NCI-H1417 (cell line): ENCODE results near the gene SPATA13.

Experiments used
- DNase-seq, 3 experiments: peaks; one replicate each; lab custom pipeline; 2025; lab: John Stamatoyannopoulos, UW

SPATA13 gene

DNA sequence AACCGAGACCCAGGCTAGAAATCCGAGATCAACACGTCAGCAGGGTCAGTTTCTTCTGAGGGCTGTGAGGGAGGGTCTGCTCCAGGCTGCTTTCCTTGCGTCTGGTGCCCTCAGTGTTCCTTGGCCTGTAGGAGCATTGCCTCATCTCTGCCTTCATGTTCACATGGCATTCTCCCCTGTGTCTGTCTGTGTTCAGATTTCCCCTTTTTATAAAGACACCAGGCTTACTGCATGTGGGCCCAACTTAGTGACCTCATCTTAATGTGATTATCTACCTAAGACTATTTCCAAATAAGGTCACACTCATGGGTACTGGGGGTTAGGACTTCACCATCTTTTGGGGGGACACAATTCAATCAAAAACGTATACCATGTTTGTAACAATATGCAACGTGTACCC is 91.6 kb downstream of the SPATA13 start:
- no peak for DNase-seq

DNA sequence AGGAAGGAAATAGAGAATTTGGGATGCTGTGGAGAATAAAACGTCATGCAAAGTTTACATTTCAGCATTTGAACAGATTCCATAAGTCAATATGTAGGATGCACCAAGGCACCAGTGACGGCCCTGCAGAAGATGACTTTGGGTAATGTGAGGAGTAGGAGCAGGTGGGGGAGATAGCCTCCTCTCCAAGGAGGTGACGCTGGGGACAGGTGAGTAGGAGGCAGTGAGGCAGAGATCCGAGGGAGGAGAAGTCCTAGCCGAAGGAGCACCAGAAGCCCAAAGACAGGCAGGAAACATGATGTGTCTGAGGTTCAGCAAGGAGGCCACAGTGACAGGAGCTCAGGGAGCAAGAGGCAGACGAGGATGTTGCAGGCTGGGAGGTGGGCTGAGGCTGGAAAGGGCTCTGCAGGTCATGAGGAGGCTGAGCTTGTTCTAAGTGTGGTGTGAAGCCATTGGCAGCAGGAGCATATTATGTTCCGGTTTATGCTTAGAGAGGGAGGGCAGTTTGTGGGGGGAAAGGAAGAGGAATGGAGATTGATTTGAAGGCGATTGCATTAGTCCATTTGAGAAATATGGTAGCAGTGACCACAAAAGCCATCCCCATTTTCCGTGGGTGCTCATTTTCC is 93.1 kb downstream of the SPATA13 start:
- DNase-seq, result no peak

DNA sequence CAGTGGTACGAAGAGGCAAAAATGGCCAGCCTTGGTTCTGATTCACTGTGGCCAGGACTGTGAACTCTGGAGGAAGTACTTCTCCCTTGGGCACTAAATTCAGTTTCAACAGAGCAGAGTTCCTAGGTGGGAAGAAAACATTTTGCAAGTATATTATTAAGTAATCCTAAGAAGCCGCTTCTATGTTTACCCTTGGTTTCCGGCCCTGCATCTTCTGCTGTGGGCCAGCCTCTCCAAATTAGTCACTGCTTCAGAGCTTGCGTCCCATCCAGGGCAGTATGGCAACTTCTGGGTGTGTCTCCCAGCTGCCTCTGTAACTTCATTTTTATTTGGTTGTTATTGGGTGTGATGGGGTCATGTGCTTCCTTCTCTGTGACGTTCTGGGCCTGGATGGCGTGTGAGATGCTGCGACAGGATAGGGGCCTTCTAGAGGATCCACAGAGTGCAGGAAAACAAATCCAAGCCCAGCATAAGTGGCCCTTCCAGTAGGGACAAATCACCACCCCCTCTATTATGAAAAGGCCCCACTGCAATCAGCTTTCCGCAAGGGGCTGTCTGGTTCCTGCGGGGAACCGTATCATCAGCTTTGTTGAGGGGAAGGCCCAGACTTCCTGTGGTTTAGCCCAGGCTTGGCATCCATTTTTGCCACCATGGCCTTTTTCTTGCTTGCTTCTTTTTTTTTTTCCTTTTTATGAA is 93.8 kb downstream of the SPATA13 start:
- no peak for DNase-seq

DNA sequence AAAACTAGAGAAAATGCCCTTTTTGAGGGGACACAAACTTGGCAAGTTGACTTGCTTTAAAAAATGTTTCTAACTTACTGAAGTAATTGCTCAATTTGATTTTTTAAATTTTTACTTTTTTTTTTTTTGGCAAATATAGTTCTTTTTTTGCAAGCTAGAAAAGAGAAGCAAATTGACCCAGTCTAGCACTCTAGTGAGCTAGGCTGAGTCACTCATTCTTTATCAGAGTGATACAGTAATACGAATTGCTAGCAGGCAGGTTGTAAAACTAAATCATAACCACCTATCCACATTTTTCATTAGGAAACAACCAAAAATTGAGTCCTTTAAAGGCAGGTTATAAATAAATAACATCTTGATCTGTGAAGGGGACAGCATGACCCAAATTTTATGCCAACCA is 97.0 kb downstream of the SPATA13 start:
- no peak for DNase-seq

DNA sequence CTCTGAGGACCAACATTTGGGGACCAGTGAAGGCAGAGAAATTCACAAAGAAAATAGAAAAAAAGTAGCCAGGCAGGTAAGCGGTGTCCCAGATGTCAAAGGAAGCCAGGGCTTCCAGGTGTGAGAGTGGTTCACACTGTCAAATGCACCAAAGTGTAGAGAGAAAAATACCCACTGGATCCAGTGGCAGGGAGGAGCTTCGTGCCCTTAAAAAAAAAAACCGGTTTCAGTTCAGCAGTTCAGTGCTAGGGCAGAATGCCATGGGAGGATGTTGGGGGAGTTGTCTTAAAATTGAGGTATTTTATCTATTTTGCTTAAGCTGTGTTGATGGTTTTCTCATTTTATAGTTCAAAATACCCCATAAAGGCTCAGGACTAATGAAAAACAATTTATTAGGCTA is 101.0 kb downstream of the SPATA13 start:
- DNase-seq, result no peak

DNA sequence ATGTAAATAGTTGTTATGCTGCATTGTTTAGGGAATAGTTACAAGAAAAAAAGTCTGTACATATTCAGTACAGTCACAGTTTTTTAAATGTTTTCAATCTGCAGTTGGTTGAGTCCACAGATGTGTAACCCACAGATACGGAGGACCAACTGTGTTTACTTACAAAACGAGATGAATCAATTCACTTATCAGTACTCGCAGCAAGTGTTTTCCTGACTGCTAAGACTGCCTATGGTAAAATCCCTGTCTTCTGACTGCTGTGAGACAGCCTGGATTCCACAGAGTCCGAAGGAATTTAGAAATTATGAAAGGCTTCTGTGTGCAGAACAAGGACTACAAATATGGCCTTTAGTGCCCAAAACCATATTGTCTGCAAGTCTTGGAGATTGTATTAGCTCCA is 103.1 kb downstream of the SPATA13 start:
- no peak for DNase-seq

DNA sequence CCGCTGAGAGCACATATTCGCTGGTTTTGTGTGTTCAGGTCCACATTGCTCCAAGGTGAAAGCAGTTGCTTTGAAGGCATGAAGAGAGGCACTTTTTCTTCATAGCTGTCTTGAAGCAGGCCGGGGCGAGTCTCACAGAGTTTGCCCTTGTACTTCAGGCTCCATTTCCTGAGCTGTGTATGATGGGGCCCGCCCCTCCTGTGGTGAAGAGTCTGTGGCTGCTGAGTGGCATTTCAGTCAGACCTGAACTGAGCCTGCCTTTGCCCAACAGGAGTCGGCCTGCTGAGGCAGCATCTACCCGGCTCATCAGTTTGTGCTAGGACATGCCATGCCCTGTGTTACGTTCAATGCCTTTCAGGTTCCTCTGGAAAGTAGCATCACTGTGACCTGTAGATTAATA is 104.5 kb downstream of the SPATA13 start:
- DNase-seq, result peak in 1 of 3 experiments; percentile 16

DNA sequence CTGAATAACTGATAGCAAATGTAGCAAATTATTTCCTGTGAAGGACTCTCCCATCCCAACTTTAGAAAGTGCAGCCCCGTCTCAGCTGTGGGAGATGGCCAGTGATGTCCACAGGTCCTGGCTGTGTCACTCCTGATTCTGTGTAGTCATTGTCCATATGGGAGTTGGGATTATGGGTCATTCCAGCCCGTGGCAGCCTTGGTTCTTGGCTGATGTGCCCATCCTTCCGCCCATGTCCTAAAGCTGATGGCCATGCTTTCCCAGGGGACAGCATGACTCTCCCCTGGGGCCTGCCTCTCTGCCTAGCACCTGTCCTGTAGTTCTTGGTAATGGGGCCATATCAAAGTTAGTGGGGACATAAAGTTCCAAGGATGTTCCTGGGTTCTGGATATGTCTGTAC is 104.9 kb downstream of the SPATA13 start:
- DNase-seq, result no peak

DNA sequence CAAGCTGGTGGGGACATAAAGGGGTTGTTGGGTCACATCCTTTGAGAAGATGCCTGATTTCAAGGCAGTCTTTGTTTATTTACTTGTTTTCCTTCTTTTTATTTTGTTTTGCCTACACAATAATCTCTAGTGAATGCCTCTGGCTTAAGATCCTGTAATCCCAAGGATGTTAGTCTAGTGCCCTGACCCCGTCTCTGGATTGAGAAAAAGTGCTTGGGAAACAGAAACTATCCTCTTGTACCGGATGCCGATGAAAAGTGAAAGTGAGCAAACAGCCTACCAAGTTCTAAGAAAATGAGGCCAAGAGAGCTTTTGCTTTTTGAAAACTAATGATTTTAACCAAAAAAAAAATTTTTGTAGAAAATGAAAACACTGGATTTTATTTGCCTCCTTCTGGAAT is 106.8 kb downstream of the SPATA13 start:
- DNase-seq, result no peak

DNA sequence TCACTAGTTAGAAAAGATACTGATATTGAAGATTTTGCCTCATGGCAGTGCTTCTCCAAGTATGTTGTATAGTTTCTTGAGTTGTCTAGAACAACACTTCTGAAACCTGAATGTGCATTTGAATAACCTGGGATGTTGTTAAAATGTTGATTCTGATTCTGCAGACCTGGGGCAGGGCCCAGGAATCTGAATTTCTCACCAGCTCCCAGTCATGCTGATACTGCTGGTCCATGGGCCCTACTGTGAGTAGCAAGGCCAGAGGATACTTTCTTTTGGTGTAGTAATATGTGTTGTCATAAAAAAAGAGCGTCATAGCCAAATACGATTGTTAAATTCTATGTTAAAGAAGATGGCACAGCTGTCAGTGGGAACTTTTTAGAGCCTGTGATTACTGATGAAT is 107.3 kb downstream of the SPATA13 start:
- DNase-seq, result no peak

DNA sequence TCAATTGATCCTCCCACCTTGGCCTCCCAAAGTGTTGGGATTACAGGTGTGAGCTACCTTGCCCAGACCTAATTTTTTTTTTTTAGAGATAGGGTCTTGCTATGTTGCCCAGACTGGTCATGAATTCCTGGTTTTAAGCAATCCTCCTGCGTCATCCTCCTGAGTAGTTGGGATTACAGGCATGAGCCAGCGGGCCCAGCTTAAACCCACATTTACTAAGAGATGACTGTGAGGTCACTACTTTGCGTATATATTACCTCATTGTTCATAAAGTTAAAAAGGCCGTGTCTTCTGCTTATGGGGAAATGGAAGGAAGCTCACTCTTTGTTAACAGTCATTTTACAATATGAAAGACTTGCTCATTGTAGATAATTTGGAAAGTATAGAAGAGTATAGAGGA is 109.3 kb downstream of the SPATA13 start:
- no peak for DNase-seq

DNA sequence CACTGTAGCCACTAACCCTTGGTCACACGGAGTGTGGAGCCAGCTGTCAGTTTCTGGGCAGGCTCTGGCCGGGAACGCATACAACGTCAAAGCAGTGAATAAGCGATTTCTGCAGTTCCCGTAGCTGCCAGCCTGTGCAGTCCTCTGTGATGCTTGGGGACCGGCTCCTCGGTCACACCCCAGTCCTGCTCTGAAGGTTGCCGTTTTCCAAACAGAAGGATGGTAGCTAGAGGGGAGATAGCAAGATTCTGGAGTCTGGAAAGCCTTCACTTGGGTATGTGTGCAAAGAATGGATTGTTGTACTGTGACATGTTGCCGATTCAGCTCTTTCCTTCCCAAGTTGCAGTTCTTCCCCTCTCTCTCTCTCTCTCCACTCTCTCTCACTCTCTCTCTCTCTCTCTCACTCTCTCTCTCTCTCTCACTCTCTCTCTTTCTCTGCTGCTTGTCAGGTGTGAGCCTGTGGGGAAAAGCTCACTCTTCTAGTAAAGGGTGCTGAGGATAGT is 110.2 kb downstream of the SPATA13 start:
- DNase-seq, result no peak

DNA sequence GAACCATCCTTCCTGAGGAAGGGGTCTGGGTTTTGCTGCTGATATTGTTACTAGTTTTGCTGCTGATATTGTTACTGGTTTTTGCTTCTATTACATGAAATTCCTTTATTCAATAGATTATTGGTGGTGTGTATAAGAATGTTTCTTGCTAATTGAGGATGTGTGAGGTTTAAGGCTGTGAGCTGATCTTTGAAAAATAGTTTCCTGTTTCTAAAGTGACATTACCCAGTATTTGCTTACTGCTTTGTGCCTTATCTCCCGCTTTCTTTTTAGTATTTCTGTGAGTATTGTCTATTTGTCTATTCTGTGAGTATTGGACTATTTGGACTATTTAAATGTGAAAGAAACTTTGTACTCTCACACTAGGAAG is 110.7 kb downstream of the SPATA13 start:
- DNase-seq, result no peak

DNA sequence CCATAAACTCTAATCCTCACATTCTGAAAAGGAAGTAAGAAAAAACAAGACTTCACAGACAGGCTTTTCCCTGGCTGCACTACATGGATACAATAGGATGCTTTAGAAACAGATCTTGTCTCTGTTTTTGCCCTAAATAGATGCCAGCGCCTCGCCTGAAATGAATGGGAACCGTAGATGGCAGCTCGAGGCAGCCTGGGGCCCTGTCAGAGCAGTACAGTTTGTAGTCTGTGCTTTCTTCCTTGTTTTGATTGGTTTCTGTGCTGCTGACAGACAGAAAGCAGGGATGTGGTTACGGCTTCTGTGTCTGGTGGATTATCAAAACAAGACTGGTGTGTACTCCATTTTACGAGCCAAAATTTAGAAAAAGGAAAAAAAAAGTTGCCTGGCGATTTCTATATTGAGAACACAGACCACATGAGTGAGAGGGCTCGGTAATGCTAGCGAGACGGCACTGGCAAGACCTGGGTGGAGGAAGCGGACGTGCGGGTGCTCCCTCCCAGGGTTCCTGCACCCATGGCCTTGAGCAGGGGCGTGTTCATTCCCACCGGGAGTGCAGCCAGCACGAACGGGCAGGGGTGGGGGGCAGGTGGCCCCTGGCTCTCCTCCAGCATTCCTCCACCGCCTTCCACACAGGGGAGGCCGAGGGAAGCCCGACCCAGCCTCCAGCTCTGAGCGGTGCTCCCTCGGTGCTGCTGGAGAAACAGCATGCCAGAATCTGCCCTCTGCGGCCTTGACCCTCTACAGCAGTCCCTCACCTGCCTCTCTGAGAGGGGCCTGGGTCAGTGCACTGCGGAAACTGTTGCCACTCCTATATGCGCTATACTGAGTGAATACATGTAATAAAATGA is 111.3 kb downstream of the SPATA13 start:
- DNase-seq, result no peak

DNA sequence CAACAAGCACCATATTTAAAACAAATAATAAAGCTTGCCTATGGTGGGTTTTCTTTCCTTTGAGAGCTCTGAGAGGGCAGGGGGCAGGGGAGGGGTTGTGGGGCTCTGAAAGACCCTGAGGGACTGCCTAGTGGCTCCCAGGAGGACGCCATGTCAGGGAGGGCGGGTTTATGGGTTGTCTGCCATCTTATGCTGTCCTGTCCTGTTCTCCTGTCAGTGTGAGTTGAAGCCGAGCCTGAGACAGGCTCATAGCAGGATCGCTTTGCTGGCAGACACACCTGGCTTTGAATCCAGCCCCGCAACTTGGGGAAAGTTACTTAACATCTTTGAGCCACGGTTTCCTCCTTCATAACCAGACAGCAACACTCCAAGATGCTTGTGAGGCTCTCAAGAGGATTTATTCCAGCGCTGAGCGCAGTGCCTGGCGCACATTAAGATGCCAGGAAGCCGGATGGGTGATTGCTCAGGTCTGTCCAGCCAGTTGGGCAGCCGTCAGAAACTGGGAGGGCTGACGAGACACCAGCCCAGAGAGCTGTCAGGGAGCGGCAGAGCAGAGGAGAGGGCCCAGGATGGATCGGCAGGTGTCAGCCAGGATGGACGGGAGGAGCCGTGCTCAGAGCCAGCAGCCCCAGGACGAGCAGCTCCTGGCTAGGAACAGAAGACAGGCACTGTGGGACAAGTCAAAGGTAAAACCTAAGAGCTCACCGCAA is 112.1 kb downstream of the SPATA13 start:
- no peak for DNase-seq

DNA sequence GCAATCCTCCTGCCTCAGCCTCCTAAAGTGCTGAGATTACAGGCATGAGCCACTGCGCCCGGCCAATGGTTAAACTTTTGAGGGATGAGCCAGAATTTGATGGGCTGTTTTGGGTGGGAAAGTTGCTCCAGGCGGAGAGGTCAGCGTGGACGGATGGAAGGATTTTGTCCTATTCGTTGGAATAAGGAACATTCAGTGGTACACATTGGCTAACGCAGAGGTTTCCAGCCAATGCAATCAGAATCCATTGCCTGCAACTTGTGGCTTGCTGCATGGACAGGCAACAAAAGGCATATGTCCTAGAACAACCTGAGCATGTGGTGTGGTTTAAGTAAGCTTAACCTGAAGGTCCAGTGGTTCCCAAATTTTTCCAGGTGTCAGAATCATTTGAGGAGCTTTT is 113.4 kb downstream of the SPATA13 start:
- no peak for DNase-seq

DNA sequence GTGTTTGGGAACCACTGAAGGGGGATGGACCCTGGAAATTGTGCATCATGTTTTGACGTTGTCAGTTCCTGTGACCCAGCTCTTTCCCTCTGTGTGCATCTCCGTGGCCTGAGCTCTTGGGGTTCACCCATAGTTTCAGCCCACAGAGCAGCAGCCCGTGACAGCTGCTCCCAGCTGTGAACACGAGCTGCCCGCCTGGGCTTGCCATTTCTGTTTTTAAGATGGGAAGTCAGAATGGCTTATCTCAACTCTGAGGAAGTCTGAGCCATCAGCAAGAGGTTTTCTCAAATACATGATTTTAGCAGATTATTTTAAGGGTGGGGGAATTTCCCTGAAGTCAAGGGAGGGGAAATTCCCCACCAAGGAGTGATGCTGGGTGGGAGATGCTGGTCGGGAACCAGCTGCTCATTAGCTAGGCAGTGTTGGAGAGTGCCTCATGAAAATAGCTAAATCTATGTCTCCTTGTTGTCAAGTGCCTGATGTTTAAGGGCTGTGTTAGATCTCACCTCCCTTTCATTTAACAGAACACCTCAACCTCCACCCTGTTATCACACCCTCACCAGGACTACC is 114.0 kb downstream of the SPATA13 start:
- no peak for DNase-seq

DNA sequence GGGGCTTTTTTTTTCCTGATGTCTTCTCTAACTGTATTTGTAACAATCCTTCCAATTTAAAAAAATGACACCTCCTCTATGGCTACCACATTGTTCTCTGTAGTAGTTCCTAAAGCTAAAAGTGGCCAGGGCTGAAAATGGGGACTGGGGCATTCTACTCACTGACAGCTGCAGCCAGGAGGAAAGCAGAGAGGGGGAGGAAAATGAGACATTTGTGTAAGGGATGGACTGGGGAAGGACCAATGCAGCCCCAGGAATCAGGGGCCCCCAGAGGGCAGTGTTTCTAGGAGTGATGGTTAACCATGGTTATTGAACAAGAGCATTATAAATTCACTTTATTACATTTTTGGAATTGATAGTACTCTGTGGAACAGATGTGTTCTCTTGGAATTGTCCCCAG is 114.5 kb downstream of the SPATA13 start:
- DNase-seq, result no peak

DNA sequence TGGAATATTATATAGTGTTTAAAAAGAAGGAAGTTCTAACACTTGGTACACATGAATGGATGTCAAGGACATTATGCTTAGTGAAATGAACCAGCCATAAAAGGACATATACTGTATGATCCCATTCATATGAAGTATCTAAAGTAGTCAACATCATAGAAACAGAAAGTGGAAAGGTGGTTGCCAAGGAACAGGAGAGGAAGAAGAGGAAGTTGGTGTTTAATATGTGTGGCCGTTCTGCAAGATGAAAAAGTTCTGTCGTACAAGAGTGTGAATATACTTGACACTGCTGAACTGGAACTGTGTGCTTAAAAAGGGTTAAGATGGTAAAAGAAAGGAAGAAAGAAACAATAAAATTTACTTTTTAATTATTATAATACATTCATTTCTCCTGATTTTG is 115.8 kb downstream of the SPATA13 start:
- DNase-seq, result no peak

DNA sequence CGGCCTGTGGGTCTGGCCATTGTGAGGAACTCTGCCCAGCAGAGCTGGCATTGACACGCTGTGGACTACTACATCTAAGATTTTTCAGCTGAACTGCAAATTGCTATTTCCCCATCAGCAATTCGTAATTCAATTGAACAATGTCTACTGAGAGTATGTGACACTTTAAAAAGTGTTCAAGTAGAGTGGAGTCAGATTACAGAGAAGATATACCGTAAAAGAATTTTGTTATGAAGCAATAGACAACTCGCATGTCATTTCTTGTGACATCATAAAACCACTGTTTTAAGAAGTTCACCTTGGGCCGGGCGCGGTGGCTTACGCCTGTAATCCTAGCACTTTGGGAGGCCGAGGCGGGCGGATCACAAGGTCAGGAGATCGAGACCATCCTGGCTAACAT is 116.3 kb downstream of the SPATA13 start:
- DNase-seq, result no peak

DNA sequence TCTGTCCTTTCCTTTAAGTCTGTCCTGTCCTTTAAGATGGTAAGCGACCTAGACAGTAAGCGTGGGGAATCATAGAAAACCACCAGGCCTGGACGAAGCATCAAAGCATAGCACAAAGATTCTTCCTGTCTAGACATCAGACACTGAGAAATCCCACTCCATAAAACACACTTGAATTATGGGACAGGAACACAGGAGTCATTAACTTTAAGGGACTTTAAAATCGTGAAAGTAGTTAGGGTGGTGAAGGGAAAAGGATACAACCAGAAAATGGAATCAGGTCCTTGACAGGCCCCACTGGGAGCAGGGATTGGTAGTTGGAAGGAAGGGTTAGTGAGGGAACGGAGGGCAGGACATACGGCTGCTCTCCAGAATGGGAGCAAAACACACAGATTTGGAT is 117.2 kb downstream of the SPATA13 start:
- no peak for DNase-seq
